NCI-H1694 (cell line): ENCODE results near the gene SSC4D.
"Not testable (repeated sequence)": the region's sequence is repeated elsewhere in the genome, so short reads cannot be mapped to it uniquely, and the experiment has no call there.

ENCODE experiments used
- DNase-seq: peaks from one replicate; lab custom pipeline; 2025; lab: John Stamatoyannopoulos, UW

Gene SSC4D

DNA sequence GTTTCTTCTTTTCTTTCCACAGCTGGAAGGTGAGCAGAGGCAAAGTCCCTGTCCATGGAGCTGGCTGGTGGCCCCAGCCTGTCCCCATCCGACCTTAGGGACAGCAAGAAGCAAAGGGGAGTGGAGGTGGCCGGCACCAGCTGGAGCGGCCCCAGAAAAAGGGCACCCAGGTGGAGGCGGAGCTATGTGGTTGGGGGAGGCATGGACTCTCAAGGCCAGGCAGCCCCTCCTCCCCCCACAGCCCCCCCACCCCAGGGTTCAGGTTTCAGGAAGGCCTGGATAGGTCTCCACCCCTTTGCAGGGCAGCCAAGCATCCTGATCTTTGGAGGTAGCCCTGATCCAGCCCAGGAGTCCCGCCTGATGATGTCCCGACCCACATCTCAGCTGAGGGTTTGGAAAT lies at the start of gene SSC4D:
SSC4D (minus strand) TSS at position 161 of the 400 bp plus-strand sequence. CDS start 5,258 bp downstream, outside the sequence.
- no peak for DNase-seq

DNA sequence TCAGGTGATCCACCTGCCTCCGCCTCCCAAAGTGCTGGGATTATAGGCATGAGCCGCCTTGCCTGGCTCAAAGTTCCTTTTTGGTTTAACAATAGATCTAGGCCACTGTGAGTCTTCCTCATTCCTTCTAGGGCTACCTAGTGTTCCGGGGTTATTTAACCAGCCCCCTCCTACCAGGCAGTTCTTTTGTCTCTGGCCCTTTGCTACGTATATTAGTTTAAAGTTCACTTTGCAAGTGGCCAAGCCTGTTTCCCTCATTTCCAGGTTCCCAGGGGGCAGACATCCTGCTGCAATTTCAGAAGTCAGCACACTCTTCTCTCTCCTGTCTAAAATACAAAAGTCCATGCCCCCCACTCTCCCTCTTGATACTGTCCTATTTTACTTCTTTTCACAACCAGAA lies 49.0 kb upstream of the SSC4D start:
- not testable (repeated sequence) for DNase-seq

DNA sequence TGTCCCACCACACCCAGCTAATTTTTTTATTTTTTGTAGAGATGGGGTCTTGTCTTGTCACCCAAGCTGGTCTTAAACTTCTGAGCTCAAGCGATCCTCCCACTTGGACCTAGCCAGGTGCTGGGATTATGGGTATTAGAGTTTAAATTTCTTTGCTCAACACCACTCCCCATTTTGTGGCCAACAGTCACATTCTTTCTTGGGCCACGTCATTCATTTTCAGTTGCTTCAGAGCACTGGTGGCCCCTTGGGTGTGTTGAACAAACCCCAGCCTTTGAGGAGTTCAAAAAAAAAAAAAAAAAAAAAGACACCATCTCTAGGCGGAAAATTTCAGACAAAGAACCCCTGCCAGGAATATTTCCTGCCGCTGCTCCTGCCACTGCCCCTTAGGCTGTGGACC lies 47.5 kb upstream of the SSC4D start:
- not testable (repeated sequence) for DNase-seq

DNA sequence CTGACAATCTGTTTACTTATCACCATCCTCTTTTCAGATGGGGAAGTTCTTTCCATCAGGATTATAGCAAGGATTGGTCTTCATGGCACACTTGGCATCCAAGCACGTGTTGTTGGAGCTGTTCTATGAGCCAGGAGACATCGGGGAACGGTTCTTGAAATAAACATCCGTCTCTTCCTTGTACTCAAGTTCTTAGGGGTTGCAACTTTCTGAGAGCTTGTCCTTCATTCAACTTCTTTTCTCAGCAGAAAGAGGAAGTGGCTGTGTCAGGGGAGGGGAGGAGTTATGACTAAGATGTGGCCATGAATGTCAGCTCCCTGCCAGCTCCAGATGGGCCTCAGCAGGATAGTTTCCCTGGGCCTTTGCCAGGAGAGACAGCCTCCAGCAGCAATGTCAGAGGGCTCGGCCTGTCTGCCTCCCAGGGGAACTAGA lies 36.1 kb upstream of the SSC4D start:
- not testable (repeated sequence) for DNase-seq

DNA sequence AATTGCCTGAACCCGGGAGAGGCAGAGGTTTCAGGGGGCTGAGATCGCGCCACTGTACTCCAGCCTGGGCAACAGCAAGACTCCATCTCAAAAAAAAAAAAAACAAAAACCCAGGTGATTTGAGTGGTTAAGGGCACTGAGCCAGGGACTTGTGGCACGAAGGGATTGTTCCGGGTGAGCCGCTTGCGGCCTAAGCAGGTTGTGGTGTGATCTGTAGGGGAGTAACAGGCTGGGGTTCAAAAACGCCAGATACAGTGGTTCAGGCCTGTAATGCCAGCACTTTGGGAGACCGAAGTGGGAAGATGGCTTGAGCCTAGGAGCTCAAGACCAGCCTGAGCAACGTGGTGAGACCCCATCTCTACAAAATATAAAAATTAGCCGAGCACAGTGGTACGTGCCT lies 34.3 kb upstream of the SSC4D start:
- DNase-seq: not testable (repeated sequence)

DNA sequence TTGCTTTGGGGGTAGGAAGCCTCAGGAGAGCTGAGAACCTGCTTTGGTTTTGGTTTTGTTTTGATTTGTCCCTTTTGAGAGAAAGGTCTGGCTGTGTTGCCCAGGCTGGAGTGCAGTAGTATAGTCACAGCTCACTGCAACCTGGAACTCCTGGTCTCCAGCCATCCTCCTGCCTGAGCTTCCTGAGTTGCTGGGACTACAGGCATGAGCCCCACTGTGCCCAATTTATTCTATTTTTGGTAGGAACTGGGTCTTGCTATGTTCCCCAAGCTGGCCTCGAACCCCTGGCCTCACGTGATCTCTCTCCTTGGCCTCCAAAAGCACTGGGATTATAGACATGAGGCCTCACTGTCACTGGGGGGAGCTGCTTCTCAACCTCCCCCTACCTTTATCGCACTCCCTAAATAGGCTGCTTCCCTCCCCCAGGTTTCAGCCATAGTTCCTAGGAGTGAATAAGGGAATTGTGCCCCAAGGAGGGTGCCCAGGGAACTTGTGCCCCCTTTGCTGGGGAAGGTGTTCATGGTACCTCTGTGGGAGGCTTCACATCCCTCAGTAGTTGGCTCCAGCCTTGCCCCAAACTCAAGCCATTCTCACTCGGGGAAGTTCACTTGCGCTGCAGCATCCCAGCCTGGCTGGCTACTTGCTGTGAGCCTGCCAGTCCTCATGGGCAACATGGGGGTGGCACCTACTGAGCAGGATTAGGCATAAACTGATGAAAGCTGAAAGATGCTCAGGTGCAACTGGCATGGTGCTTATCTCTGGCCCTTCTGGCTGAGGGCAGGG lies 33.4 kb upstream of the SSC4D start:
- not testable (repeated sequence) for DNase-seq

DNA sequence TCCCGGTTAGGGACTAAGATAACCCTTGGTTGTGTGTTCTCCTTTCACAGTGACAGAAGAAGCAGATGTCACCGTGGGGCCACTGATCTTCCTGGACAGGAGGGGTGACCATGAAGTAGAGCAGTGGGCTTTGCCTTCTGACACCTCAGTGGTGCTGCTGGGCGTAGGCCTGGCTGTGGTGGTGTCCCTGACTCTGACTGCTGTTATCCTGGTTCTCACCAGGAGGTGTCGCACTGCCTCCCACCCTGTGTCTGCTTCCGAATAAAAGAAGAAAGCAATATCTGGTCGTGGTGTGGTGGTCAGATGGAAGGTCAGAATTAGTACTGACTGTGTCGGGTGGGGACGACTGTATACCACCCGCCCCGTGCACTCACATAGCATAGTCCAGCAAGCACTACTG lies 32.3 kb upstream of the SSC4D start:
- DNase-seq: not testable (repeated sequence)

DNA sequence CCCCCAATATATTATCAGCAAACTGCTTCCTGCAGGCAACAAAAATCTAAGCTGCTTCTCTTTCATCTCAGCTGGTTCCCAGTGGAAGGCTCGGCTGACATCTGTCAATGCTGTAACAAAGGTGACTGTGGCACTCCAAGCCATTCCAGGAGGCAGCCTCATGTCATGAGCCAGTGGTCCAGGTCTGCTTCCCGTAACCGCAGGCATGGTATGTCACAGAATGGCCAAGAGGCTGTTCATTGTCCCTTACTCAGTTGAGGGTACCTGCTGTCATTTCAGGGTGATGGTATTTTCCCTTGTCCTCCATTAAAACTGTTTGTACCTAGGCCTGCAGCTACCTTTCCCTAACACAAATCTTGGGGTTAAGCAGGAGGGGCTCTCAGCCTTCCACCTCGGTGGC lies 30.9 kb upstream of the SSC4D start:
- not testable (repeated sequence) for DNase-seq

DNA sequence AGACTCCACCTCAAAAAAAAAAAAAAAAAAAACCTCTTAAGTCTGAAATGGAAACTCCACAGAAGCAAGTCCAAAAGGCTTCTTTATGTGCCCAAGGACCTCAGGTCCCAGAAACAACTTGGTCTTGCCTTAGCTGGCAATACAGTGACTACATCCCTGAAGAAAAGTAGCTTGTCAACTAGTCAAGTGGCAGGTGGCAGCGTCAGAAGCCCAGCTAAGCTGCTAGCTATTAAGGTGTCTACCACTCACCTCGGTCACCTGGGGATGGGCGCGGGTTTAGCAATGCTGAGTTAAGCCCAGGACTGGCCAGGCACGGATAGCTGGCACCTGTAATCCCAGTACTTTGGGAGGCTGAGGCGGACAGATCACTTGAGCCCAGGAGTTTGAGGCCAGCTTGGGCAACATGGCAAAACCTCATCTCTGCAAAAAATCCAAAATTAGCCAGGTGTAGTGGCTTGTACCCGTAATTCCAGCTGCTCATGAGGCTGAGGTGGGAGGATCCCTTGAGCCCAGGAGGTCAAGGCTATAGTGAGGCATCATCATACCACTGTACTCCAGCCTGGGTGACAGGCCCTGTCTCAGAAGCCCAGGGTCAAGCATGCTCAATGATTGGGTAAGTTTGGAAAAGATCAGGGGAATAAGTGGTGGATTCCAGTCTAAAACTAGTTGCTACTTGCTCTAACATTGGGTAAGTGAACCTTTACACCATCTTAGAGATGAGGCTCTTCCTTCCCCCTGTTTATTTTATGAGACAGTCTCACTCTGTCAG lies 29.8 kb upstream of the SSC4D start:
- DNase-seq: not testable (repeated sequence)

DNA sequence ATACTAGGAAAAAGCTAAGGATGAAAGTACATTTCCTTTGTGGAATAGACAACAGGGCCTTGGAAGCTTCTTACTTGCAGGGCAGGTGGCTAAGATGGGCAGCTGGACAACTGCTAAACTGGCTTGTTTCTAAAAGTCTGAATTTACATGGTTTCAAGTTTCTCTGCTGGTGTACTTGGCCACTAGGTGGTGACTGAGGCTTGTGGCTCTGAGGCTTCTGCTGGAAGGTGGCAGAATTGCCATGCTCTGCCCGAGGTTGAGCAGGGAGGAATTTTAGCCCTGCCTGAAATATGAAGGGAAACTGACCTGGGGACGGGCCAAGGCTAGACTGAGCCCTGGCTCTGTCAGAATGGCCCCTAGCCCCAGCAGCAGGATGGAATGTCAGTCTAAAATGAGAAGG lies 28.4 kb upstream of the SSC4D start:
- DNase-seq: peak; percentile 83

DNA sequence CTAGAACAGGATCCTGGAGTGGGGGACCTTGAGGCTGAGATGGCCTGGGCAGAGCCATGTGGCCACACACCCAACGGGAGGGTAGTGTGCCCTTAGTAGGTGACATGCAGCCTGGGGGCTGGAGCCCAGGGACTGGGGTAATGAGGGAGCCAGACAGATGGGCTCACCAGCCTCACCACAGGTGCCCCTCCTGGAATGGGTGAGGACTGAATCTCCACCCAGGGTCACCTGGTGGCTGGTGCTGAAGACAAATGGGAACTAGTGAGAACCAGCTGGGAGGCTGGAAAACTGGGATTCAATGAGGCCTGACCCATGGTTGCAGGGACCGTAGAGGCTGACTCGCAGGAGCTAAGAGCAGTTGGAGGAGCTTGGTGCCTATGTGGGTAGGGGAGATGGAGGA lies 21.3 kb upstream of the SSC4D start:
- DNase-seq: no peak

DNA sequence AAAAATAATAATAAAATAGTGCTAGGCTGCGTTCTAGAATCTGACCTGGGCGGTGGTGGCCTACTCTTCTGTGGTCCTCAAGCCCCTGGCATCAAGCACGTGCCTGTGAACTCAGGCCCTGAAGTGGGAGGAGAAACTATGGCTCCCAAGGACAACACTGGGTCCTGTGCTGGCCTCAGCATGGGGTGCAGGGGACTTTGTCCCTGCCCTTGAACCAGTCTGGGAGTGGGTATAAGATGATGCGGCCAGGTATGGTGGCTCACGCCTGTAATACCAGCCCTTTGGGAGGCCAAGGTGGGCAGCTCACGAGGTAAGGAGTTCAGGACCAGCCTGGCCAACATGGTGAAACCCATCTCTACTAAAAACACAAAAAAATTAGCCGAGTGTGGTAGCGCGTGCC lies 20.7 kb upstream of the SSC4D start:
- no peak for DNase-seq

DNA sequence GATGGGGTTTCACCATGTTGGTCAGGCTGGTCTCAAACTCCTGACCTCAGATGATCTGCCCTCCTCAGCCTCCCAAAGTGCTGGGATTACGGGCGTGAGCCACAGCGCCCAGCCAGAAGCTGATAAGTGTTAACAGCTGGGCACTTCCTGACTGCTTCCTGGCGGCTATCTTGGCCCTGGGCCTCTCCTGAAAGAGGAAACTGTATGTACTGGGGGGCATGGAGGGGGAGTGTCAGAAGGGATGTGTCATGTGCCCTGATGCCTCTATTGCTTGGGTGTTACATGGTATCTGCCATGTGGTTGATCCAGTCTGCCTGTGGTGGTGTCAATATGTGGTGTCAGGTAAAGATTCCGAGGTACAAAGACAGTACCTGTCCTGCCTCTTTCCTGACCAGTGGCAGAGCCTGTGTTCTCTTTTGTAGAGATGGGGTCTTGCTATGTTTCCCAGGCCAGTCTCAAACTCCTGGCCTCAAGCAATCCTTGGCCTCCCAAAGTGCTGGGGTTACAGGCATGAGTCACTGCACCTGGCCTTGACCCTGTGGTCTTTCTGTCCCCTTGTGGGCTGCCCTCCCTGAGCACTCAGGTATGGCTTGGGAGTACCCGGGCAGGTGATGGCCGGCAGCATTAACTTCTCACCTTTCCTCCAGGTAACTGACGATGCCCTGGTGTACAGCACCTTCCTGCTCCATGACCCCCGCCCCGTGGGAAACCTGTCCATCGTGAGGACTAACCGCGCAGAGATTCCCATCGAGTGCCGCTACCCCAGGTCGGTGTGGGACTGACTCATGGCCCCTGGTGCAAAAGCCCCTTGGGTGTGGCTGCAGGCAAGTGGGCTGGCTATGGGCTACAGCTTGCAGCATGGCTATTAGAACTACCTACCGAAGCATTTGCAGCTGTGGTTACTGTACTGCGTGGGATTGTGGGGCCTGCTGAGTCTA lies 19.6 kb upstream of the SSC4D start:
- DNase-seq: no peak

DNA sequence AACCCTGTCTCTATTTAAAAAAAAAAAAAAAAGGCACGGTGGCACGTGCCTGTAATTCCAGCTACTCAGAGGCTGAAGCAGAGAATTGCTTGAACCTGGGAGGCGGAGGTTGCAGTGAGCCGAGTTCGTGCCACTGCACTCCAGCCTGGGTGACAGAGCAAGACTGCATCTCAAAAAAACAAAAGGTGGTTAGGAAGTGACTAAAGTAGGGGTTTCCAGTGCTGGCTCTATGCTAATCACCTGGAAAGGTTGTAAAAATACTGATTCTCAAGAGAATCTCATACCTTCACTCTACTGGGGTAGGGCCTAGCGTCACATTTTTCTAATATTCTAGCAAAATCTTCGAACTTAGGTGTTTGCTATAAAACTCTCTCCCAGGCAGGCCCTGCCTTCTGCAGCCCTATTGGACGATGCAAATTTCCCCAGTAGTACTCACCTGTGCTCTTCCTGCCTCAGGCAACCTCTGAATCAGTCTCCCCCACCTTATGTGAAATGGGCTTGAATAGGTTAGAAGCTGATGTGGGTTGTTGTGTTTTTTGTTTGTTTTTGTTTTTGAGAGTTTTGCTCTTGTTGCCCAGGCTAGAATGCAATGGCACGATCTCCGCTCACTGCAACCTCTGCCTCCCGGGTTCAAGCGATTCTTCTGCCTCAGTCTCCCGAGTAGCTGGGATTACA lies 18.8 kb upstream of the SSC4D start:
- no peak for DNase-seq

DNA sequence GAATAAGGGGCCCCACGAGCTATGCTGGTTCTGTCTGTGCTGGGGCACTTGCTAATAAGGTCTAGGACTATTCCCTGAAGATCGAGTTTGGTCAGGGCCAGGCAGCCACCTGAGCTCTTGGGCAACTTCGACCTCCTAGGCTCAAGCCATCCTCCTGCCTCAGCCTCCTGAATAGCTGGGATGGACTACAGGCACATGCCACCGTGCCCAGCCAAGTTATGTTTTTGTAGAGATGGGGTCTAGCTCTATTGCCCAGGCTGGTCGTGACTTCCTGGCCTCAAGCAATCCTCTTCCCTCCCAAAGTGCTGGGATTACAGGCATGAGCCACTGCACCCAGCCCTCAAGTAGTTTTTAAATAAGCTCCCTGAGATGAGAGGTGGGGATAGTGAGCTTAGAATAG lies 18.1 kb upstream of the SSC4D start:
- no peak for DNase-seq

DNA sequence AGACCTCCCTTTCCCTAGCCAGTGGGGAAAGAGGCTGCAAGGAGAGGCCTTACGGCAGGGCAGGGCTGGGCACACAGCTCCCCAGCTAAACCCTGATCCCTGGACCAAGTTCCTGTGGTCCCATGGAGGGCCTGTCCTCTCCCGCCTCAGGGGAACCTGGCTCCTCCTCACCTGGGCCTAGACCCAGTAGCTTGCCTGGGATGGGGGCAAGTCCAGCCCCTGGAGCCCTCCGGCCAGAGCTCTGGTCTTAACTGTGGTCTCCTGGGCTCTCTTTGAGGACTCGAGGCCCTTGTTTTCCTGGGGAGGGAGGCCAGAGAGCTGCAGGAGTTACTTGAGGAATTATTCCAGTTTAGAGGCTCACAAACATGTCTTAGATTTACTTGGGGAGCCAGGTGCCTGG lies 16.7 kb upstream of the SSC4D start:
- DNase-seq: no peak

DNA sequence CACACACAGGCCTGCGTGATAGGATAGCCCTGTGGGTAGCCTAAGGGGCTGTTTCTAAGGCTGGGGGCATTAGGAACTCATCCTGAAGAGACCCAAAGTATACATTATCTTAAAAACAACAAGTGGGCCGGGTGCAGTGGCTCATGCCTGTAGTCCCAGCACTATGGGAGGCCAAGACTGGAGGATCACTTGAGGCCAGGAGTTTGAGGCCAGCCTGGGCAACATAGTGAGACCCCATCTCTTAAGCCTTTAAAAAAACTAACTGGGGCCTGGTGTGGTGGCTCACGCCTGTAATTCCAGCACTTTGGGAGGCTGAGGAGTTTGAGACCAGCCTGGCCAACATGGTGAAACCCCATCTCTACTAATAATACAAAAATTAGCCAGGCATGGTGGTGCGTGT lies 16.1 kb upstream of the SSC4D start:
- not testable (repeated sequence) for DNase-seq

DNA sequence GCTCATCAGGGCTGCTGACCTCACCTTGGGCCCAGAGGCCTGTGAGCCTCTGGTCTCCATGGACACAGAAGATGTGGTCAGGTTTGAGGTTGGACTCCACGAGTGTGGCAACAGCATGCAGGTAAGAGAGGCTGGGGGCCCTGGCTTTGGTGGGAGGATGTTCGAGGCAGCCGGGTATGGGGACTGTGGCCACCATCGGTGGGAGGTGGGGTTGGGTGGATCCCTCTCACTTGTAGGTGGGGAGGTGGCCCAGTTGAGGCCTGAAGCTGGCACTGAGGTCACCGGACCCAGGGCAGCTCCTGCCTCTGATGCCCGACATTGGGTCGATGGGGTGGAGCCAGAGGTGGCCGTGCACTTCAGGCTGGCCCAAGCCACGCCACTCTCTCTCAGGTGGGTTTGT lies 15.7 kb upstream of the SSC4D start:
- DNase-seq: no peak

DNA sequence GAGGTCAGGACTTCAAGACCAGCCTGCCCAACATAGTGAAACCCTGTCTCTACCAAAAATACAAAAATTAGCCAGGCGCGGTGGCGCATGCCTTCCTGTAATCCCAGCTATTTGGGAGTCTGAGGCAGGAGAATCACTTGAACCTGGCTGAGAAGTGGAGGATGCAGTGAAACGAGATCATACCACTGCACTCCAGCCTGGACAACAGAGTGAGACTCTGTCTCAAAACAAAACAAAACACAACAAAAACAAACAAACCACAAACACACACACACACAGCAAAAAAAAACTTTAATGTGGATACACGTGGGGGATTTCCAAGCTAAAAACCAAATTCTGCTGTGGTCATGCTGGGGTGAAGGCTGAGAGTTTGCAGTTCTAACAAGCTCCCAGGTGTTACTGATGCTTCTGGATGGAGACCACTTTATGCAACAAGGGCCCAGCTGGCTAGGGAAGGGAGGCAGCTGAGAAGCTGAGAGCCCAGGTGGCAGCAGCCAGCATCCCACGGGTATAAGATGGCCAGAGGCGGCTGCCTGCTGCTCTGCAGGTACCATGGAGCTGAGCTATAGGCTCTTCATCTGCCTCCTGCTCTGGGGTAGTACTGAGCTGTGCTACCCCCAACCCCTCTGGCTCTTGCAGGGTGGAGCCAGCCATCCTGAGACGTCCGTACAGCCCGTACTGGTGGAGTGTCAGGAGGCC lies 15.1 kb upstream of the SSC4D start, which contains the start of gene ZP3:
ZP3 (plus strand) TSS at position 538 of the 699 bp plus-strand sequence; CDS start at position 553, 15 bp downstream.
- no peak for DNase-seq

DNA sequence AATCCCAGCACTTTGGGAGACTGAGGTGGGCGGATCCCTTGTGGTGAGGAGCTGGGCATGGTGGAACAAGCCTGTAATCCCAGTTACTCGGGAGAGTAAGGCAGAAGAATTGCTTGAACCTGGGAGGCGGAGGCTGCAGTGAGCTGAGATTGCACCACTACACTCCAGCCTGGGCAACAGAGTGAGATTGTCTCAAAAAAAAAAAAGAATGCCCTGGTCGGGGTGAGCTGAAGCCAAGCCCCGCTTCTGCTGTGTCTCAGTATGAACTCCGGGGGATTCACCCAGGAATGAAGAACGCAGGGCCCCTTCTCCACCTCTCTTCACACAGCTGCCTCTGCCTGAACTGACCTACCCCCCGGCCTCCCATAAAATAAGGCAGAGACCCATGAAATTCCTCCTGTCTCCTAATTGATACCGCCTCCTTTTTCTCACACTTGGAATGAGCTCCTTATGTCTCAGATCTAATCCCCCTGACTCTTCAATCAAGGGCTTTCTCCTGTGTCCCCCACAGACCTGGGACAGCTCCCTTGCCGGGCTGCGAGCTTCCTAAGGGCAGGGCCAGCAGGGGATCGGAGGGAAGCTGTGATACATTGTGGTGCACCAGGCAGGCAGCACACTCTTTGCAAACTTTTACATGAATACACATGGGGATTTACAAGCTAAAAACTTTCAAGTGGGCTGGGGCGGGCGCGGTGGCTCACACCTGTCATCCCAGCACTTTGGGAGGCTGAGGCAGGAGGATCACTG lies 14.3 kb upstream of the SSC4D start:
- DNase-seq: no peak
